GM10248 (cell line): ENCODE measurements around the gene STARD7.
"Not testable (repeated sequence)": the region's sequence is repeated elsewhere in the genome, so short reads cannot be mapped to it uniquely, and the experiment has no call there.

Source experiments
- CTCF ChIA-PET: fragments of 300-600 bp; sonication (Branson Sonifier 250); formaldehyde crosslinking; extraction: SDS; loops from one replicate; lab custom pipeline; 2021; ENCODE audit warnings: antibody characterized with exemption; lab: Yijun Ruan, JAX
- POLR2A ChIA-PET: fragments of 350-650 bp; sonication (Branson Sonifier 250); formaldehyde crosslinking; extraction: SDS; loops from one replicate; lab custom pipeline; 2020; ENCODE audit warnings: antibody characterized with exemption; lab: Yijun Ruan, JAX
- DNase-seq: peaks from one replicate; pipeline ENCODE4 v3.0.0; 2012; ENCODE audit errors: extremely low spot score
- TF ChIP-seq, protein P1 (sequence below): IDR thresholded peaks from 2 replicates; pipeline ENCODE4 v1.5.1; 2012; ENCODE audit warnings: mild to moderate bottlenecking, low read depth; ENCODE audit errors: extremely low read depth, missing control alignments, control extremely low read depth

STARD7 gene

DNA sequence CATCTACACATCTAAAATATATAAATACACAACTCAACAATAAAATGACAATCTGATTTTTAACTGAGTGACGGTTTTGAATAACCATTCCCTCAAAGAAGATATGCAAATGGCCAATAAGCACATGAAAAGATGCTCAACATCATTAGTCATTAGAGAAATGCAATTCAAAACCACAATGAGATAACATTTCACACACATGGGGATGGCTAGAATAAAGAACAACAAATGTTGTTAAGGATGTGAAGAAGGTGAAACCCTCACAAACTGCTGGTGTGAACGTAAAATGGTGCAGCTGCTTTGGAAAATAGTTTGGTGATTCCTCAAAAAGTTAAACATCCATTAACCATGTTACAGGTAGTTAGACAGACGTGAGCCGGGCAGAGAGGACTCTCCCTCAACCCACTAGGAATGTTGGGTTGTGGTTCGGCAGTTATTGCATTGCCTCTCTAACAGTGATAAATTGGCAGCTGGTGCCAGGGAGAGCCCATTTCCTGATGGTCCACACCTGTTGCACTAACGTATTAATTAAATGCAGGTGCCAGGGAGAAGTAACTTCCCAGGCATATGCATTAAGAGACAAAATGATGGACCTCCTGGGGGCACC, 41.1 kb downstream of the STARD7 start:
- ChIA-PET POLR2A (interaction anchor here (0.6 to 0.7 kb wide), 2 partner anchors 9 to 90 kb away, joined by 3 read pairs; no protein-coding TSS in a partner anchor), CTCF (interaction anchor here (1.8 to 24.9 kb wide), 2 partner anchors 8 to 23 kb away, joined by 7 to 658 read pairs; partner anchors contain the start of genes ASTL and DUSP2)
- TF ChIP-seq, protein P1, sequence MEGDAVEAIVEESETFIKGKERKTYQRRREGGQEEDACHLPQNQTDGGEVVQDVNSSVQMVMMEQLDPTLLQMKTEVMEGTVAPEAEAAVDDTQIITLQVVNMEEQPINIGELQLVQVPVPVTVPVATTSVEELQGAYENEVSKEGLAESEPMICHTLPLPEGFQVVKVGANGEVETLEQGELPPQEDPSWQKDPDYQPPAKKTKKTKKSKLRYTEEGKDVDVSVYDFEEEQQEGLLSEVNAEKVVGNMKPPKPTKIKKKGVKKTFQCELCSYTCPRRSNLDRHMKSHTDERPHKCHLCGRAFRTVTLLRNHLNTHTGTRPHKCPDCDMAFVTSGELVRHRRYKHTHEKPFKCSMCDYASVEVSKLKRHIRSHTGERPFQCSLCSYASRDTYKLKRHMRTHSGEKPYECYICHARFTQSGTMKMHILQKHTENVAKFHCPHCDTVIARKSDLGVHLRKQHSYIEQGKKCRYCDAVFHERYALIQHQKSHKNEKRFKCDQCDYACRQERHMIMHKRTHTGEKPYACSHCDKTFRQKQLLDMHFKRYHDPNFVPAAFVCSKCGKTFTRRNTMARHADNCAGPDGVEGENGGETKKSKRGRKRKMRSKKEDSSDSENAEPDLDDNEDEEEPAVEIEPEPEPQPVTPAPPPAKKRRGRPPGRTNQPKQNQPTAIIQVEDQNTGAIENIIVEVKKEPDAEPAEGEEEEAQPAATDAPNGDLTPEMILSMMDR: no peak
- DNase-seq: no peak

DNA sequence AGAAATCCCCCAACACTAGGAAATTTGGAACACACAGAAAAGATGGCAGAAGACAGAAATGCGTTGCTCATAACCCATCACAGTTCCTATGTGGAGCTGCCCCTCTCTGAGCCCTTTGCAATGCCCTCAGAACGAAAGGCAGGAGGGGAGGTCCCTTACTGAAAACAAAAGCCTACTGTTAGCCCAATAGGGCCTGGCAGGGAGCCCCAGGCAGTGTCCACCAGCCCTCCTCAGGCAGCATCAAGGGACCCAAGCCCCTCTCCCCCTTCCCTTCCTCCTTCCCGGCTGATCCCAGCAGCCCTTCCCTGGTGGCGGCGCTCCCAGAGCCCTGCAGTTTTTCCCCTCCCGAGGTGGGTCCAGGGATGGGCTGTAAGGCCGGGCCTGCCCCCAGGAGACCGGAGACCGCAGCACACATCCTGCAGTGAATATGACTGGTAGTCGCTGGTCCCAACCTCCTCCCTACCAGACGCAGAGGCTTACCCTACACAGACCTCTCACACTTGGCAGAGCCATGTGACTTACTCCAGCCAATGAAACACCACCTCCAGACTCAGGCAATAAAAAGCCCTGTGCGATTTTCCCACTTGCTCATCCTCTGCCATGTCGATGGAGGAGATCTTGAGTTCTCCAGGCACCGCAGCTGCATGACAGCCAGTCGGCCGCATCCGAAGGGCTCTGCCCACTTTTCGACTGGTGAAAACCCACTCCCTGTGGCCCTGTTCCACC, 44.0 kb downstream of the STARD7 start:
- peak; percentile 87 for DNase-seq
- ChIA-PET POLR2A (interaction anchor here (0.9 to 3.7 kb wide), 4 partner anchors 10 to 44 kb away, joined by 4 to 43 read pairs (median 6); partner anchors contain the start of genes ASTL, DUSP2 and STARD7), CTCF (interaction anchor here (1.0 to 24.9 kb wide), 4 partner anchors 10 to 36 kb away, joined by 3 to 658 read pairs (median 26); partner anchors contain the start of genes ASTL and DUSP2)
- TF ChIP-seq, protein P1: no peak

DNA sequence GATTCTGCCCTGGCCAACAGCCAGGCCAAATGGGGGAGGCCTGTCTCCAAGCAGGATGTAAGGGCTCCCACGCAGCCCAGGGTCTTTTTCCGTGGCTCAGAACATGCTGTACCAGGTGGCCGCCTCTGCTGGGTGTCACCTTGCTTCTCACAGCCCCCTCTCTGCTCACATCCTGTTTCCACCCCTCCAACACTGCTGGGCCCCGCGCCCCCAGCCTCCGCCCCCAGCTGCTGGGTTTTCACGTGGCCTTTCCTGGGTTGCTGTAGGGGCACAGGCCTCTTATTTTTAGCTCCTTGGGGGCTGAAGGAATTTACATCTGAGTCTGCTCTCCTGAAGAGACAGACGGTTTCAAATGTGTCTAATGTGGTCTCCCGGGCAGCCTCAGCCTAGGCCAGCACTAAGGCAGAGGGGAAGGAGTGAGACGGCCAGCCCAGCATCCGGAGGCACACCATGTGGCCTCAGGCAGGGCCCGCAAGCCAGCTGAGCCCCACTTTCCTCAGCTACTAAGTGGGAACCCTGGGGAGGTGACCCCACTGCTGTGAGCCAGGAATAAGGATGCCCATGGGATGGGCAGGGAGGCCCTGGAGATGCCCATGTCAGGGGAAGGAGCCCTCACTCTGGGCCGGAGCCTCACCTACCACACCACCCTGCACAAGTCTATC, 44.7 kb downstream of the STARD7 start:
- ChIA-PET POLR2A (interaction anchor here (0.9 to 3.7 kb wide), 4 partner anchors 11 to 44 kb away, joined by 4 to 43 read pairs (median 6); partner anchors contain the start of genes ASTL, DUSP2 and STARD7), CTCF (interaction anchor here (1.0 to 24.9 kb wide), 6 partner anchors 10 to 363 kb away, joined by 3 to 658 read pairs (median 4); partner anchors contain the start of genes ASTL and DUSP2)
- peak; percentile 80 for DNase-seq
- TF ChIP-seq, protein P1: no peak

DNA sequence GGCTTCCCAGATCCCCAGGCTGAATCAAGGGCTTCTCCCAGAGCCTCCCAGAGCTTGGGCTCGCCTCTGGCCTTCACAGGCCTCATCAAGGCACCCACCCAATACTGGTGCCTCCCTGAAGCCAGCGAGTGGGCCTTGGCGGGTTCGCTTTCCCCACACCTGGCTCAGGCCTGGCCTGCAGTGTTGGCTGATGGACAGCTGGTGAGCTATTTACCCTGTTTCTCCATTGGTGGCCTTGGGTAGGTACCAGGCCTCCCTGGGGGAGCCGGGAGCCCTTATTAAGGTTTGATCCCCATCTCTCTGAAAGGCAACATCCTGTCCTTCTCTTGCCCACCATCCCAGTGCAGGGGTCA, 45.2 kb downstream of the STARD7 start:
- TF ChIP-seq, protein P1: no peak
- POLR2A ChIA-PET: interaction anchor here (0.9 to 3.7 kb wide), 4 partner anchors 11 to 45 kb away, joined by 4 to 43 read pairs (median 6); partner anchors contain the start of genes ASTL, DUSP2 and STARD7
- DNase-seq: no peak
- CTCF ChIA-PET: interaction anchor here (1.0 to 24.9 kb wide), 7 partner anchors 11 to 364 kb away, joined by 3 to 658 read pairs (median 4); partner anchors contain the start of genes ASTL and DUSP2

DNA sequence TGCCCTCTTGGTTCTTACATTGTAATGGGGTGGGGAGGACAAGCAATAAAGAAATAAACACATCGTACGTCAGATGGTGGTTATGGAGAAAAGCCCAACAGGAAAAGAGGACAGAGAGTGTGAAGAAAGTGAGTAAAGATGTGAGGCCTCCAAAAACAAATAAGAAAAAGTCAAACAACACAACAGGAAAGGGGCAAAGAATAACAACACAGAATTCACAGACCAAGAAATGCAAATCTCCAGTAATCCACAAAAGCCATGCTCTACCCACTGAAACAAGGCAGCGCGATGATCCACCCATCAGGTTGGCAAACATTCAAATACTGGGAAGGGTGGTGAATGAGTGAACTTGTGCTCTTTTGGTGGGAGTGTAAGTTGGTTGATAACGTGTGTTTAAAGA, 46.7 kb downstream of the STARD7 start:
- TF ChIP-seq, protein P1: no peak
- ChIA-PET POLR2A (interaction anchor here (3.7 kb wide), 1 partner anchor 18 kb away, joined by 43 read pairs; the partner anchor contains the start of gene DUSP2), CTCF (interaction anchor here (1.3 to 24.9 kb wide), 3 partner anchors 12 to 347 kb away, joined by 3 to 658 read pairs (median 49); partner anchors contain the start of genes ASTL and DUSP2)

DNA sequence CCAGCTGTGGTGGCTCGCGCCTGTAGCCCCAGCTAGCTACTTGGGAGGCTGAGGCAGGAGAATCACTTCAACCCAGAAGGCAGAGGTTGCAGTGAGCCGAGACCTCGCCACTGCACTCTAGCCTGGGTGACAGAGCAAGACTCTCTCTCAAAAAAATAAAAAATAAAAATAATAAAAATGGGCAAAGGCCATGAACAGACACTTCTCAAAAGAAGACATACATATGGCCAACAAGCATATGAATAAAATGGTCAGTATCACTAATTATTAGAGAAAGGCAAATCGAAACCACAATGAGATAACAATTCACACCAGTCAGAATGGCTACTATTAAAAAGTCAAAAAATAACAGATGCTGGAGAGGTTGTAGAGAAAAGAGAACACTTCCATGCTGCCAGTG, 48.3 kb downstream of the STARD7 start:
- CTCF ChIA-PET: interaction anchor here (0.7 to 24.9 kb wide), 3 partner anchors 14 to 16 kb away, joined by 4 to 658 read pairs (median 56); partner anchors contain the start of genes ASTL and DUSP2
- POLR2A ChIA-PET: interaction anchor here (0.8 to 4.5 kb wide), 2 partner anchors 14 kb away, joined by 3 to 37 read pairs; partner anchors contain the start of gene DUSP2
- not testable (repeated sequence) for DNase-seq

More for the DNA sequence above, 46.7 kb downstream of the STARD7 start:
- DNase-seq: no peak
